HepG2 (cell line): ENCODE data around the gene PPCDC. TPM values are rescaled to one million over a fixed set of nuclear protein-coding genes. Genes with fewer than 3 reads are reported as not detected.
A peak's percentile ranks its signal among the peaks of the same experiment; 100 is the strongest.

Source experiments
- ATM ChIP-seq: fragments of 450-650 bp; IDR thresholded peaks from 2 replicates; pipeline ENCODE4 v1.7.1; 2017; ENCODE audit warnings: mild to moderate bottlenecking, borderline replicate concordance
- BORCS8-MEF2B ChIP-seq: sonication (generic); formaldehyde crosslinking; IDR thresholded peaks from 2 replicates; pipeline ENCODE4 v1.8.0; 2022; ENCODE audit warnings: mild to moderate bottlenecking, missing genetic modification reagents
- CREBL2 ChIP-seq: sonication (generic); formaldehyde crosslinking; IDR thresholded peaks from 2 replicates; pipeline ENCODE4 v1.8.1; 2023; ENCODE audit warnings: missing genetic modification reagents, mild to moderate bottlenecking, borderline replicate concordance
- DPF2 ChIP-seq: sonication (generic); formaldehyde crosslinking; IDR thresholded peaks from 2 replicates; pipeline ENCODE4 v1.4.0; 2020; ENCODE audit warnings: mild to moderate bottlenecking, low read depth, missing genetic modification reagents, borderline replicate concordance
- FOXM1 ChIP-seq: sonication (generic); formaldehyde crosslinking; IDR thresholded peaks from 2 replicates; pipeline ENCODE4 v1.5.0; 2020; ENCODE audit warnings: missing genetic modification reagents
- GATA4 ChIP-seq: sonication (generic); IDR thresholded peaks from 2 replicates; pipeline ENCODE4 v1.6.1; 2016; ENCODE audit warnings: antibody characterized with exemption, low read depth, borderline replicate concordance
- MBNL3 ChIP-seq: fragments of 250-450 bp; sonication (Bioruptor Pico); conservative IDR thresholded peaks from 2 replicates; pipeline ENCODE4 v1.8.0; 2022; ENCODE audit warnings: mild to moderate bottlenecking, inconsistent platforms
- REXO4 ChIP-seq: sonication (generic); formaldehyde crosslinking; IDR thresholded peaks from 2 replicates; pipeline ENCODE4 v1.8.0; 2022; ENCODE audit warnings: missing genetic modification reagents, mild to moderate bottlenecking, borderline replicate concordance
- SSRP1 ChIP-seq: IDR thresholded peaks from 2 replicates; pipeline ENCODE4 v1.6.1; 2016; ENCODE audit warnings: control low read depth
- STAT5B ChIP-seq: sonication (generic); formaldehyde crosslinking; IDR thresholded peaks from 2 replicates; pipeline ENCODE4 v1.4.0; 2020; ENCODE audit warnings: missing genetic modification reagents
- USF2 ChIP-seq, 2 experiments: sonication (generic) in 1 of 2; formaldehyde crosslinking in 1 of 2; IDR thresholded peaks; 2 replicates each; pipeline versions ENCODE4 v1.5.1 to v1.6.1; 2011 to 2020; ENCODE audit warnings: borderline replicate concordance in 1 of 2, low read depth in 1 of 2, low read length in 1 of 2, mild to moderate bottlenecking in 1 of 2, missing genetic modification reagents in 1 of 2, moderate library complexity in 1 of 2
- ZEB1 ChIP-seq: IDR thresholded peaks from 2 replicates; pipeline ENCODE4 v1.6.1; 2012; ENCODE audit warnings: mild to moderate bottlenecking, low read depth, inconsistent platforms; ENCODE audit not compliant: insufficient replicate concordance
- ZFP62 ChIP-seq: sonication (generic); formaldehyde crosslinking; IDR thresholded peaks from 2 replicates; pipeline ENCODE4 v1.4.0; 2020; ENCODE audit warnings: missing genetic modification reagents
- ZNF33A ChIP-seq: sonication (generic); formaldehyde crosslinking; IDR thresholded peaks from 2 replicates; pipeline ENCODE4 v1.5.1; 2020; ENCODE audit warnings: missing genetic modification reagents, mild to moderate bottlenecking, moderate library complexity, borderline replicate concordance
- ZNF354B ChIP-seq: sonication (generic); formaldehyde crosslinking; IDR thresholded peaks from 2 replicates; pipeline ENCODE4 v1.8.0; 2022; ENCODE audit warnings: mild to moderate bottlenecking, missing genetic modification reagents
- ZNF740 ChIP-seq: sonication (generic); formaldehyde crosslinking; IDR thresholded peaks from 2 replicates; pipeline ENCODE4 v1.4.0; 2020; ENCODE audit warnings: missing genetic modification reagents
- ZNF761 ChIP-seq: sonication (generic); formaldehyde crosslinking; conservative IDR thresholded peaks from 2 replicates; pipeline ENCODE4 v1.4.0; 2020; ENCODE audit warnings: mild to moderate bottlenecking, missing genetic modification reagents
- ZNF776 ChIP-seq: sonication (generic); formaldehyde crosslinking; IDR thresholded peaks from 2 replicates; pipeline ENCODE4 v1.4.0; 2020; ENCODE audit warnings: mild to moderate bottlenecking, missing genetic modification reagents
- polyA plus RNA-seq, 8 experiments: library from polyadenylated mRNA; depleted of rRNA in 3 of 8; stranded (reverse) in 7 of 8; unstranded in 1 of 8; fragments of >200 nt; fragmentation: Illumina TruSeq in 4 of 8; extraction: Trizol in 4 of 8; gene quantifications; 2 replicates each; pipeline versions ENCODE4 v1.2.1 to v1.2.3, GENCODE V29; 2011 to 2016; ENCODE audit warnings: low read depth in 4 of 8, missing spikeins in 1 of 8, mixed read lengths in 1 of 8; ENCODE audit not compliant: insufficient read depth in 1 of 8
- total RNA-seq, 5 experiments: library from RNA; depleted of rRNA; stranded (reverse); fragments of >200 nt; fragmentation: Illumina TruSeq; extraction: Trizol; gene quantifications; 2 replicates each; pipeline ENCODE4 v1.2.3, GENCODE V29; 2016; ENCODE audit warnings: low read depth in 1 of 5
- TF ChIP-seq, protein P1 (sequence below): IDR thresholded peaks from 2 replicates; pipeline ENCODE4 v1.4.0; 2020; ENCODE audit warnings: mild to moderate bottlenecking, missing genetic modification reagents
- TF ChIP-seq, protein P2 (sequence below): sonication (generic); formaldehyde crosslinking; IDR thresholded peaks from 2 replicates; pipeline ENCODE4 v1.4.0; 2020; ENCODE audit warnings: low read depth, missing genetic modification reagents

The PPCDC gene
- total and polyA plus RNA-seq, 2 of the 13 experiments (the other 11 are each of a cell fraction or from before 2014, with no cell fraction given), result 12.3 to 12.8 TPM

GRCh38 chr15:75065467-75065850 lies 42.1 kb downstream of the PPCDC start (continued):
- TF ChIP-seq, protein P1, sequence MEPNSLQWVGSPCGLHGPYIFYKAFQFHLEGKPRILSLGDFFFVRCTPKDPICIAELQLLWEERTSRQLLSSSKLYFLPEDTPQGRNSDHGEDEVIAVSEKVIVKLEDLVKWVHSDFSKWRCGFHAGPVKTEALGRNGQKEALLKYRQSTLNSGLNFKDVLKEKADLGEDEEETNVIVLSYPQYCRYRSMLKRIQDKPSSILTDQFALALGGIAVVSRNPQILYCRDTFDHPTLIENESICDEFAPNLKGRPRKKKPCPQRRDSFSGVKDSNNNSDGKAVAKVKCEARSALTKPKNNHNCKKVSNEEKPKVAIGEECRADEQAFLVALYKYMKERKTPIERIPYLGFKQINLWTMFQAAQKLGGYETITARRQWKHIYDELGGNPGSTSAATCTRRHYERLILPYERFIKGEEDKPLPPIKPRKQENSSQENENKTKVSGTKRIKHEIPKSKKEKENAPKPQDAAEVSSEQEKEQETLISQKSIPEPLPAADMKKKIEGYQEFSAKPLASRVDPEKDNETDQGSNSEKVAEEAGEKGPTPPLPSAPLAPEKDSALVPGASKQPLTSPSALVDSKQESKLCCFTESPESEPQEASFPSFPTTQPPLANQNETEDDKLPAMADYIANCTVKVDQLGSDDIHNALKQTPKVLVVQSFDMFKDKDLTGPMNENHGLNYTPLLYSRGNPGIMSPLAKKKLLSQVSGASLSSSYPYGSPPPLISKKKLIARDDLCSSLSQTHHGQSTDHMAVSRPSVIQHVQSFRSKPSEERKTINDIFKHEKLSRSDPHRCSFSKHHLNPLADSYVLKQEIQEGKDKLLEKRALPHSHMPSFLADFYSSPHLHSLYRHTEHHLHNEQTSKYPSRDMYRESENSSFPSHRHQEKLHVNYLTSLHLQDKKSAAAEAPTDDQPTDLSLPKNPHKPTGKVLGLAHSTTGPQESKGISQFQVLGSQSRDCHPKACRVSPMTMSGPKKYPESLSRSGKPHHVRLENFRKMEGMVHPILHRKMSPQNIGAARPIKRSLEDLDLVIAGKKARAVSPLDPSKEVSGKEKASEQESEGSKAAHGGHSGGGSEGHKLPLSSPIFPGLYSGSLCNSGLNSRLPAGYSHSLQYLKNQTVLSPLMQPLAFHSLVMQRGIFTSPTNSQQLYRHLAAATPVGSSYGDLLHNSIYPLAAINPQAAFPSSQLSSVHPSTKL, result peak; percentile 70
- TF ChIP-seq DPF2 (CRISPR knock-in tag) (peak; percentile 52; the same call in 1 of the 2 replicates), FOXM1 (CRISPR knock-in tag) (no peak), ZNF33A (CRISPR knock-in tag) (no peak), ZFP62 (no peak), ZNF776 (CRISPR knock-in tag) (no peak), ZNF761 (CRISPR knock-in tag) (no peak), REXO4 (CRISPR knock-in tag) (no peak), ATM (no peak), ZNF740 (peak; percentile 78; the same call in 1 of the 2 replicates), MBNL3 (CRISPR knock-in tag) (no peak), CREBL2 (no peak), ZEB1 (peak; percentile 86), ZNF354B (CRISPR knock-in tag) (no peak), GATA4 (peak; percentile 11; the same call in 1 of the 2 replicates), STAT5B (CRISPR knock-in tag) (no peak), USF2 (IDR thresholded peaks at IDR 0.05; ENCODE audit: low read depth, low read length) (no peak), USF2 (CRISPR knock-in tag; IDR thresholded peaks at IDR 0.05; ENCODE audit: borderline replicate concordance) (no peak), BORCS8-MEF2B (CRISPR knock-in tag) (no peak), SSRP1 (CRISPR knock-in tag) (no peak)
- TF ChIP-seq, protein P2, sequence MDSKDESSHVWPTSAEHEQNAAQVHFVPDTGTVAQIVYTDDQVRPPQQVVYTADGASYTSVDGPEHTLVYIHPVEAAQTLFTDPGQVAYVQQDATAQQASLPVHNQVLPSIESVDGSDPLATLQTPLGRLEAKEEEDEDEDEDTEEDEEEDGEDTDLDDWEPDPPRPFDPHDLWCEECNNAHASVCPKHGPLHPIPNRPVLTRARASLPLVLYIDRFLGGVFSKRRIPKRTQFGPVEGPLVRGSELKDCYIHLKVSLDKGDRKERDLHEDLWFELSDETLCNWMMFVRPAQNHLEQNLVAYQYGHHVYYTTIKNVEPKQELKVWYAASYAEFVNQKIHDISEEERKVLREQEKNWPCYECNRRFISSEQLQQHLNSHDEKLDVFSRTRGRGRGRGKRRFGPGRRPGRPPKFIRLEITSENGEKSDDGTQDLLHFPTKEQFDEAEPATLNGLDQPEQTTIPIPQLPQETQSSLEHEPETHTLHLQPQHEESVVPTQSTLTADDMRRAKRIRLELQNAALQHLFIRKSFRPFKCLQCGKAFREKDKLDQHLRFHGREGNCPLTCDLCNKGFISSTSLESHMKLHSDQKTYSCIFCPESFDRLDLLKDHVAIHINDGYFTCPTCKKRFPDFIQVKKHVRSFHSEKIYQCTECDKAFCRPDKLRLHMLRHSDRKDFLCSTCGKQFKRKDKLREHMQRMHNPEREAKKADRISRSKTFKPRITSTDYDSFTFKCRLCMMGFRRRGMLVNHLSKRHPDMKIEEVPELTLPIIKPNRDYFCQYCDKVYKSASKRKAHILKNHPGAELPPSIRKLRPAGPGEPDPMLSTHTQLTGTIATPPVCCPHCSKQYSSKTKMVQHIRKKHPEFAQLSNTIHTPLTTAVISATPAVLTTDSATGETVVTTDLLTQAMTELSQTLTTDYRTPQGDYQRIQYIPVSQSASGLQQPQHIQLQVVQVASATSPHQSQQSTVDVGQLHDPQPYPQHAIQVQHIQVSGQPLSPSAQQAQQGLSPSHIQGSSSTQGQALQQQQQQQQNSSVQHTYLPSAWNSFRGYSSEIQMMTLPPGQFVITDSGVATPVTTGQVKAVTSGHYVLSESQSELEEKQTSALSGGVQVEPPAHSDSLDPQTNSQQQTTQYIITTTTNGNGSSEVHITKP (CRISPR knock-in tag), result no peak
